MCF 10A (cell line): ENCODE measurements around the gene MAPK1. TPM values are rescaled to one million over a fixed set of nuclear protein-coding genes. Genes with fewer than 3 reads are reported as not detected.
A peak's percentile ranks its signal among the peaks of the same experiment; 100 is the strongest.
"Not testable (repeated sequence)": the region's sequence is repeated elsewhere in the genome, so short reads cannot be mapped to it uniquely, and the experiment has no call there.

Experiments
- BruUV-seq: library from RNA; stranded (reverse); fragments of 400-500 nt; replicated peaks from 2 replicates; lab custom pipeline; 2021; lab: Mats Ljungman, UMichigan
- CTCF ChIA-PET: fragments of 300-600 bp; sonication (Branson Sonifier 250); formaldehyde crosslinking; extraction: SDS; loops from one replicate; lab custom pipeline; 2021; ENCODE audit warnings: antibody characterized with exemption, inconsistent platforms; lab: Yijun Ruan, JAX
- POLR2A ChIA-PET: fragments of 300-600, 350-650 bp; sonication (Branson Sonifier 250); formaldehyde crosslinking; extraction: SDS; loops from one replicate; lab custom pipeline; 2020; ENCODE audit warnings: antibody characterized with exemption, inconsistent platforms; lab: Yijun Ruan, JAX
- DNase-seq: peaks from one replicate; pipeline ENCODE4 v3.0.0-alpha.2; 2018; ENCODE audit not compliant: unreplicated experiment
- H3K27ac Mint-ChIP-seq: one replicate; pipeline ENCODE4 v1.8.0; 2022; ENCODE audit warnings: mild to moderate bottlenecking, low read depth, mixed read lengths; ENCODE audit not compliant: unreplicated experiment
- H3K27me3 Mint-ChIP-seq: one replicate; pipeline ENCODE4 v1.8.0; 2022; ENCODE audit warnings: mixed read lengths; ENCODE audit not compliant: insufficient read depth, unreplicated experiment
- H3K36me3 Mint-ChIP-seq: one replicate; pipeline ENCODE4 v1.8.0; 2022; ENCODE audit warnings: mild to moderate bottlenecking, moderate library complexity, mixed read lengths; ENCODE audit not compliant: insufficient read depth, unreplicated experiment
- H3K4me1 Mint-ChIP-seq: one replicate; pipeline ENCODE4 v1.8.0; 2022; ENCODE audit warnings: mixed read lengths; ENCODE audit not compliant: insufficient read depth, unreplicated experiment
- H3K4me3 Mint-ChIP-seq: one replicate; pipeline ENCODE4 v1.8.0; 2022; ENCODE audit warnings: mild to moderate bottlenecking, moderate library complexity, mixed read lengths; ENCODE audit not compliant: unreplicated experiment
- H3K9me3 Mint-ChIP-seq: one replicate; pipeline ENCODE4 v1.8.0; 2022; ENCODE audit warnings: mixed read lengths; ENCODE audit not compliant: unreplicated experiment
- CTCF ChIP-seq: fragments of 200-600 bp; IDR thresholded peaks from one replicate; pipeline ENCODE4 v1.8.0; 2022; ENCODE audit warnings: antibody characterized with exemption, mild to moderate bottlenecking; ENCODE audit not compliant: unreplicated experiment
- intact Hi-C: fragments of 100-400 bp; cut with micrococcal nuclease; formaldehyde crosslinking; loops from 2 replicates; pipeline ENCODE4 v1.14.1; 2022
- total RNA-seq: library from RNA; stranded (reverse); gene quantifications from 2 replicates; pipeline ENCODE4 v1.2.3, GENCODE V29; 2022

The MAPK1 gene
- total RNA-seq, 1 experiment from 2014 or later, result 123 TPM

- intact Hi-C loops, result no loop called here
- H3K27me3 Mint-ChIP-seq, result no peaks in the 10 kb centered on the region
- ChIA-PET POLR2A (interaction anchor here (1.0 kb wide), 1 partner anchor 44 kb away, joined by 3 read pairs; no protein-coding TSS in a partner anchor), CTCF (interaction anchor here (0.7 to 1.0 kb wide), 2 partner anchors 25 to 118 kb away, joined by 3 to 5 read pairs; no protein-coding TSS in a partner anchor)
- no TSS peak for BruUV-seq
- H3K4me3 Mint-ChIP-seq, result no peak overlapping the region
- no peaks in the 10 kb centered on the region for H3K36me3 Mint-ChIP-seq
- H3K9me3 Mint-ChIP-seq, result no peaks in the 10 kb centered on the region
- H3K27ac Mint-ChIP-seq, result no peak overlapping the region
- peaks cover 15% of the 10 kb centered on the region for H3K4me1 Mint-ChIP-seq
- no peak for DNase-seq
- TF ChIP-seq CTCF, result no peak
These were observed 43.0 kb downstream of the MAPK1 start for GRCh38 chr22:21824445-21824912.

- no peak for DNase-seq
- POLR2A ChIA-PET, result interaction anchor here (1.0 kb wide), 1 partner anchor 45 kb away, joined by 3 read pairs; no protein-coding TSS in a partner anchor
- intact Hi-C loops, result no loop called here
- CTCF ChIA-PET, result no interaction called here
- no peak overlapping the region for H3K4me3 Mint-ChIP-seq
- no peak for TF ChIP-seq CTCF
- H3K4me1 Mint-ChIP-seq, result peaks cover 16% of the 10 kb centered on the region
- H3K9me3 Mint-ChIP-seq, result no peaks in the 10 kb centered on the region
- BruUV-seq, result no TSS peak
- H3K27ac Mint-ChIP-seq, result no peak overlapping the region
- no peaks in the 10 kb centered on the region for H3K36me3 Mint-ChIP-seq
- no peaks in the 10 kb centered on the region for H3K27me3 Mint-ChIP-seq
These were observed 43.6 kb downstream of the MAPK1 start for GRCh38 chr22:21823740-21824444.

GRCh38 chr22:21819183-21819770, 48.2 kb downstream of the MAPK1 start:
- DNase-seq, result no peak
- intact Hi-C loops, result loop anchor here (5.0 kb wide), 1 partner anchor 43 kb away; no protein-coding TSS in a partner anchor
- no peaks in the 10 kb centered on the region for H3K9me3 Mint-ChIP-seq
- ChIA-PET POLR2A (interaction anchor here (0.8 kb wide), 1 partner anchor 45 kb away, joined by 3 read pairs; no protein-coding TSS in a partner anchor), CTCF (no interaction called here)
- TF ChIP-seq CTCF, result no peak
- peaks cover 30% of the 10 kb centered on the region for H3K4me1 Mint-ChIP-seq
- H3K27me3 Mint-ChIP-seq, result no peaks in the 10 kb centered on the region
- no peak overlapping the region for H3K27ac Mint-ChIP-seq
- H3K4me3 Mint-ChIP-seq, result no peak overlapping the region
- no TSS peak for BruUV-seq
- no peaks in the 10 kb centered on the region for H3K36me3 Mint-ChIP-seq

GRCh38 chr22:21818487-21819182, 48.8 kb downstream of the MAPK1 start:
- peaks cover 26% of the 10 kb centered on the region for H3K4me1 Mint-ChIP-seq
- H3K9me3 Mint-ChIP-seq, result no peaks in the 10 kb centered on the region
- no TSS peak for BruUV-seq
- no peak for DNase-seq
- POLR2A ChIA-PET, result no interaction called here
- H3K4me3 Mint-ChIP-seq, result no peak overlapping the region
- H3K27me3 Mint-ChIP-seq, result no peaks in the 10 kb centered on the region
- intact Hi-C loops, result loop anchor here (5.0 kb wide), 1 partner anchor 44 kb away; no protein-coding TSS in a partner anchor
- no peak for TF ChIP-seq CTCF
- H3K36me3 Mint-ChIP-seq, result no peaks in the 10 kb centered on the region
- CTCF ChIA-PET, result no interaction called here
- peak overlapping the region; percentile 68 for H3K27ac Mint-ChIP-seq

- H3K4me1 Mint-ChIP-seq, result peaks cover 26% of the 10 kb centered on the region
- not testable (repeated sequence) for H3K9me3 Mint-ChIP-seq, H3K27me3 Mint-ChIP-seq, H3K36me3 Mint-ChIP-seq, BruUV-seq, DNase-seq, H3K4me3 Mint-ChIP-seq
- H3K27ac Mint-ChIP-seq, result peak overlapping the region; percentile 91
- ChIA-PET CTCF (interaction anchor here (0.5 to 1.6 kb wide), 2 partner anchors 121 to 321 kb away, joined by 3 to 4 read pairs; no protein-coding TSS in a partner anchor), POLR2A (interaction anchor here (1.1 to 1.6 kb wide), 2 partner anchors 48 to 50 kb away, joined by 3 read pairs; partner anchors contain the start of gene MAPK1)
- intact Hi-C loops, result loop anchor here (5.0 kb wide), 1 partner anchor 45 kb away; no protein-coding TSS in a partner anchor
These were observed 50.0 kb downstream of the MAPK1 start for GRCh38 chr22:21817497-21817853.
